CD4-positive, alpha-beta memory T cell (primary cell): ENCODE data around the gene CAPN15. TPM values are rescaled to one million over a fixed set of nuclear protein-coding genes. Genes with fewer than 3 reads are reported as not detected.

Experiments
- CTCF ChIA-PET: fragments of 350-600 bp; sonication (Branson Sonifier 250); formaldehyde crosslinking; loops from one replicate; lab custom pipeline; 2021; ENCODE audit warnings: inconsistent platforms; ENCODE audit not compliant: partially characterized antibody; lab: Charles Lee
- POLR2A ChIA-PET: fragments of 350-600 bp; sonication (Branson Sonifier 250); formaldehyde crosslinking; loops from one replicate; lab custom pipeline; 2021; ENCODE audit not compliant: partially characterized antibody; lab: Charles Lee
- DNase-seq, 5 donors: peaks; one replicate each; pipeline versions ENCODE4 v3.0.0 to v3.0.0-alpha.2; 2020 to 2022; ENCODE audit warnings: mixed read lengths in 1 of 5
- H3K27ac ChIP-seq: one replicate; pipeline ENCODE4 v1.7.0; 2013; ENCODE audit warnings: low read depth, low read length
- H3K27me3 ChIP-seq: 2 replicates; pipeline ENCODE4 v1.7.0; 2013; ENCODE audit warnings: mild to moderate bottlenecking, low read length, moderate library complexity; ENCODE audit not compliant: insufficient read depth
- H3K36me3 ChIP-seq: 2 replicates; pipeline ENCODE4 v1.7.0; 2013; ENCODE audit warnings: mild to moderate bottlenecking, low read length, moderate library complexity; ENCODE audit not compliant: insufficient read depth
- H3K4me1 ChIP-seq: 2 replicates; pipeline ENCODE4 v1.7.0; 2013; ENCODE audit warnings: mild to moderate bottlenecking, low read length, moderate library complexity; ENCODE audit not compliant: insufficient read depth
- H3K4me3 ChIP-seq, 2 donors: one replicate each; pipeline ENCODE4 v1.7.0; 2013; ENCODE audit warnings: low read length in 2 of 2, mild to moderate bottlenecking in 1 of 2
- H3K9me3 ChIP-seq, 2 donors: one replicate each; pipeline ENCODE4 v1.7.0; 2013; ENCODE audit warnings: low read length in 2 of 2, control low read depth in 1 of 2; ENCODE audit not compliant: control insufficient read depth in 1 of 2
- H3K27ac Mint-ChIP-seq, 7 donors: one replicate each; pipeline ENCODE4 v1.8.0; 2020 to 2021; ENCODE audit warnings: mixed read lengths in 7 of 7, mild to moderate bottlenecking in 6 of 7, inconsistent platforms in 3 of 7, moderate library complexity in 3 of 7
- H3K27me3 Mint-ChIP-seq, 2 donors: one replicate each; pipeline ENCODE4 v1.8.0; 2020 to 2021; ENCODE audit warnings: mixed read lengths in 2 of 2
- H3K36me3 Mint-ChIP-seq, 2 donors: one replicate each; pipeline ENCODE4 v1.8.0; 2020 to 2021; ENCODE audit warnings: mixed read lengths in 2 of 2, inconsistent platforms in 1 of 2, mild to moderate bottlenecking in 1 of 2
- H3K4me1 Mint-ChIP-seq, 4 donors: one replicate each; pipeline ENCODE4 v1.8.0; 2020 to 2021; ENCODE audit warnings: mixed read lengths in 4 of 4, mild to moderate bottlenecking in 1 of 4
- H3K4me3 Mint-ChIP-seq, 8 donors: one replicate each; pipeline ENCODE4 v1.8.0; 2020 to 2021; ENCODE audit warnings: mixed read lengths in 8 of 8, mild to moderate bottlenecking in 7 of 8, moderate library complexity in 6 of 8, inconsistent platforms in 3 of 8
- H3K9me3 Mint-ChIP-seq, 8 donors: one replicate each; pipeline ENCODE4 v1.8.0; 2020 to 2021; ENCODE audit warnings: mixed read lengths in 8 of 8, mild to moderate bottlenecking in 5 of 8, inconsistent platforms in 3 of 8, moderate library complexity in 1 of 8
- intact Hi-C: fragments of 100-400 bp; cut with micrococcal nuclease; formaldehyde crosslinking; loops from one replicate; pipeline ENCODE4 v1.15.1; 2023
- polyA plus RNA-seq, 2 donors: library from polyadenylated mRNA; unstranded; fragments of 300-500 nt; fragmentation: Illumina TruSeq; gene quantifications; one replicate each; pipeline ENCODE4 v1.2.3, GENCODE V29; 2021
- total RNA-seq, 2 experiments: library from RNA; stranded (reverse); gene quantifications; one replicate each; pipeline ENCODE4 v1.2.3, GENCODE V29; 2021

CAPN15 gene
- total and polyA plus RNA-seq, 4 experiments from 2014 or later, result 5.3 to 77.4 (median 44.0) TPM

DNA sequence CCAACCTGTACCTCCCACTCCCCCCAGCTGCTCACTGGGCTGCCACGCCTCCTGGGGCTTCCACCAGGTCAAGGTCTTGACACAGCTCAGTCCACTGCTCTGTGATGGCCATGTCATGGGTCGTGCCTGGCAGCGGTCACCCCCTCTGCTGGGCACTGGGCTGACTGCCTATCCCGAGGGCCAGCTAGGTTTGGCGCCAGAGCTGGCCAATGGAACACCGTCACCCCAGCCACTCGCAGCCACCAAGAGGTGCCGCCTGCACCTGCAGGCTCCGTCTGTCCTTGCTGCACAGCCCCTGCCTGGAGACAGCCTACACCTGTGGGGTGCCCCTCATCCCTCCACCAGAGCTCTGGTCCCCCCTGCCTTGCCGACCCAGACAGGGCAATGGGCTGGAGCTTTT, 57.8 kb downstream of the CAPN15 start:
- no peak for DNase-seq
- CTCF ChIA-PET, result no interaction called here
- peaks cover 12% of the 10 kb centered on the region for H3K4me1 ChIP-seq
- Mint-ChIP-seq H3K4me1 (peaks cover 2 to 25% (median 10%) of the 10 kb centered on the region in 4 donors), H3K27ac (peak overlapping the region in 1 of 7 donors; percentile 70), H3K9me3 (peaks cover 0 to 2% (median 0%) of the 10 kb centered on the region in 8 donors), H3K4me3 (no peak overlapping the region), H3K27me3 (no peaks in the 10 kb centered on the region), H3K36me3 (peaks cover 0 to 7% of the 10 kb centered on the region in 2 donors)
- H3K4me3 ChIP-seq, result no peak overlapping the region
- POLR2A ChIA-PET, result interaction anchor here (0.6 to 1.7 kb wide), 2 partner anchors 51 to 139 kb away, joined by 3 to 7 read pairs; partner anchors contain the start of gene METTL26
- no peaks in the 10 kb centered on the region for H3K9me3 ChIP-seq
- no peaks in the 10 kb centered on the region for H3K36me3 ChIP-seq
- intact Hi-C loops, result loop anchor here (10.0 kb wide), 1 partner anchor 211 kb away; the partner anchor contains the start of gene MRPL28
- H3K27ac ChIP-seq, result no peak overlapping the region
- no peaks in the 10 kb centered on the region for H3K27me3 ChIP-seq

DNA sequence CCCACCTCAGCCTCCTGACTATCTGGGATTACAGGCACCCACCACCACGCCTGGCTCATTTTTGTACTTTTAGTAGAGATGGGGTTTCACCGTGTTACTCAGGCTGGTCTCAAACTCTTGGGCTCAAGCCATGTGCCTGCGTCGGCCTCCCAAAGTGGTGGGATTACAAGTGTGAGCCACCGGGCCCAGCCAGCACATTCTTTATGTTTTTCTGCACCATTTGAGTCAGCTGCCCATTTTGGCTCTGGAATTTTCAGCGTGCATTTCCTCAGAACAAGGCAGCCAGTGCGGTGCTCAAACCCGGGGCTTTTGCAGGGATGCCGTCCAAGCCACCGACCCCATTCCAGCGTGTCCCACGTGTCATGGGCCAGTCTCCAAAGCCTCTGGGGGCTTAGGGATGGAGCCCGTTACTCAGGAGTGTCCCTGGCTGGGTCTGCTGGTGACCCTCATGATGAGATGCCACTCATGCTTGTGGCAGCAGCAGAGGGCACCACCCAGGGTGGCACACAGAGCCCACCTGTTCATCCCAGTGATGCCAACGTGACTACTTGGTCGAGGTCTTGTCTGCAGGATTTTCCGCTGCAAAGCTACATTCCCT, 58.6 kb downstream of the CAPN15 start:
- peak overlapping the region in 3 of 7 donors; percentile 57 to 70 (median 67) for H3K27ac Mint-ChIP-seq
- H3K4me3 ChIP-seq, result no peak overlapping the region
- no peaks in the 10 kb centered on the region for H3K36me3 ChIP-seq
- no peak for DNase-seq
- H3K27me3 ChIP-seq, result no peaks in the 10 kb centered on the region
- no peaks in the 10 kb centered on the region for H3K9me3 ChIP-seq
- H3K27me3 Mint-ChIP-seq, result no peaks in the 10 kb centered on the region
- ChIA-PET POLR2A (interaction anchor here (0.6 to 1.2 kb wide), 3 partner anchors 9 to 138 kb away, joined by 3 read pairs; no protein-coding TSS in a partner anchor), CTCF (no interaction called here)
- no peak overlapping the region for H3K27ac ChIP-seq
- H3K4me3 Mint-ChIP-seq, result no peak overlapping the region
- intact Hi-C loops, result loop anchor here (10.0 kb wide), 1 partner anchor 211 kb away; the partner anchor contains the start of gene MRPL28
- H3K9me3 Mint-ChIP-seq, result peaks cover 0 to 2% (median 0%) of the 10 kb centered on the region in 8 donors
- H3K4me1 Mint-ChIP-seq, result peaks cover 9 to 33% (median 17%) of the 10 kb centered on the region in 4 donors
- H3K36me3 Mint-ChIP-seq, result peaks cover 0 to 10% of the 10 kb centered on the region in 2 donors
- peaks cover 20% of the 10 kb centered on the region for H3K4me1 ChIP-seq

DNA sequence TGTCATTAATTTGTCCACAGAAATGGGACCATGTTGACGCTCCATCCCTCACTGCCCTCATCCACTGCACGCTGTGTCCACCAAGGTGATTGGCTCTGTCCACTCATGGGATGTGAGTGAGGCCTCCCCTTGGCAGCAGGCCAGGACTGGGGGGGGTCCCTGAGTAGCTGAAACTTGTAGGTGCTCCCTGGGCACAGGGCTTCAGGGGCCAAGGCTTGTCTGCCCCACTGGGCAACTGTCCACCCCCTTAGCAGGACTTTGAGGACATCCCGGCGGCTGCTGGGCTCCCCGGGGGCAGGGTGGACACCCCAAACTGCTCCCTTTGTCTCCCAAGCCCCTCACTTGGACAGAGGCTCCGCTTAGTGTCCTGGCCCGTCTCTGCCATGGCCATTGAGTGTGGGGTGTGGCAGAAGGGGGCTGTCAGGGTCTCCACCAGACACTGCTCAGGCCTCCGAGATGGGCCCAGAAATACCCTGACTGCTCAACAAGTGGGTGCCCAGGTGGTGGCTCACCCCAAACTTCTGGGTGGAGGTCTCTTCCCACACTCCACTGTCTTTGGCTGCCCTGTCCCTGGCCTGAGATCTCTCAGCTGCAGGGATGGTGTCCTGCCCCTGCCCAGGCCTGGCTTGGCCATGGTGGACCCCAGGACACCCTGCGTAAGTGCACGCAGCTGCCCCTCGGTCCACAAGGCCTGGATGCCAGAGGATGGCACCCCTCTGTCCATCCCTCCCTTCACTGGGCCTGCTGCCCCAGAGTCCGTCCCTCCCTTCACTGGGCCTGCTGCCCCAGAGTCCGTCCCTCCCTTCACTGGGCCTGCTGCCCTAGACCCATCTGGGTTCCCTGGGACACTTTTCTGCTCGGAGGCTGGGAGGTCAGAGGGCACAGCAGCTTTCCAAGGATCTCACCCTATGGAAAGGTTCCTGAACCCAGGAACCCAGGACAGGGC, 59.4 kb downstream of the CAPN15 start:
- H3K4me1 Mint-ChIP-seq, result peaks cover 10 to 35% (median 21%) of the 10 kb centered on the region in 4 donors
- ChIA-PET CTCF (no interaction called here), POLR2A (interaction anchor here (1.1 to 2.7 kb wide), 5 partner anchors 10 to 50 kb away, joined by 3 to 18 read pairs (median 6); partner anchors contain the start of genes NHLRC4 and PIGQ)
- H3K27me3 Mint-ChIP-seq, result no peaks in the 10 kb centered on the region
- intact Hi-C loops, result loop anchor here (10.0 kb wide), 1 partner anchor 212 kb away; the partner anchor contains the start of gene MRPL28
- H3K27ac Mint-ChIP-seq, result peak overlapping the region in 6 of 7 donors; percentile 65 to 98 (median 76)
- H3K4me1 ChIP-seq, result peaks cover 25% of the 10 kb centered on the region
- peaks cover 0 to 10% of the 10 kb centered on the region in 2 donors for H3K36me3 Mint-ChIP-seq
- H3K4me3 ChIP-seq, result no peak overlapping the region
- peak overlapping the region in 7 of 8 donors; percentile 52 to 97 (median 69) for H3K4me3 Mint-ChIP-seq
- H3K9me3 ChIP-seq, result no peaks in the 10 kb centered on the region
- no peaks in the 10 kb centered on the region for H3K27me3 ChIP-seq
- peaks cover 0 to 2% (median 0%) of the 10 kb centered on the region in 8 donors for H3K9me3 Mint-ChIP-seq
- DNase-seq, result peak in 1 of 5 donors; percentile 37
- no peaks in the 10 kb centered on the region for H3K36me3 ChIP-seq
- H3K27ac ChIP-seq, result no peak overlapping the region

DNA sequence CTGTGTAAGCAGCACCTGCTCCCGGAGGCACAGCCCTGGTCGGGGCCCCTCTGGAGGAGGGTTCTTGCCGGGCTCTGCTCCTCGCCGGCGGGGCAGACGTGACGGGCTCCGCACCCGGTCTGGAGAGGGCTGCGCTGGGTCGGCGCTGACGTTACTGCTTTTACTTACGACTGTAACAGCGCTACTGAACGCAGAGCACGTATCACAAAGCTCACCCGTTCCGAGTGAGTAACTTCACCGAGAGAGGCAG, 61.1 kb downstream of the CAPN15 start:
- H3K9me3 ChIP-seq, result no peaks in the 10 kb centered on the region
- ChIA-PET POLR2A (interaction anchor here (1.0 to 2.7 kb wide), 8 partner anchors 9 to 61 kb away, joined by 3 to 18 read pairs (median 6); partner anchors contain the start of genes CAPN15, METTL26, NHLRC4 and PIGQ), CTCF (no interaction called here)
- H3K27ac ChIP-seq, result peak overlapping the region; percentile 85
- peaks cover 27% of the 10 kb centered on the region for H3K4me1 ChIP-seq
- Mint-ChIP-seq H3K36me3 (peaks cover 0 to 12% of the 10 kb centered on the region in 2 donors), H3K27me3 (no peaks in the 10 kb centered on the region), H3K4me1 (peaks cover 12 to 44% (median 30%) of the 10 kb centered on the region in 4 donors), H3K4me3 (peak overlapping the region; percentile 93 to 99 (median 97)), H3K9me3 (peaks cover 0 to 2% (median 0%) of the 10 kb centered on the region in 8 donors), H3K27ac (peak overlapping the region; percentile 91 to 99 (median 99))
- peak in 4 of 5 donors; percentile 71 to 86 (median 76) for DNase-seq
- intact Hi-C loops, result loop anchor here (2.0 to 10.0 kb wide), 3 partner anchors 90 to 382 kb away; partner anchors contain the start of genes LMF1 and MRPL28
- no peaks in the 10 kb centered on the region for H3K27me3 ChIP-seq
- peak overlapping the region; percentile 69 to 89 for H3K4me3 ChIP-seq
- H3K36me3 ChIP-seq, result no peaks in the 10 kb centered on the region

DNA sequence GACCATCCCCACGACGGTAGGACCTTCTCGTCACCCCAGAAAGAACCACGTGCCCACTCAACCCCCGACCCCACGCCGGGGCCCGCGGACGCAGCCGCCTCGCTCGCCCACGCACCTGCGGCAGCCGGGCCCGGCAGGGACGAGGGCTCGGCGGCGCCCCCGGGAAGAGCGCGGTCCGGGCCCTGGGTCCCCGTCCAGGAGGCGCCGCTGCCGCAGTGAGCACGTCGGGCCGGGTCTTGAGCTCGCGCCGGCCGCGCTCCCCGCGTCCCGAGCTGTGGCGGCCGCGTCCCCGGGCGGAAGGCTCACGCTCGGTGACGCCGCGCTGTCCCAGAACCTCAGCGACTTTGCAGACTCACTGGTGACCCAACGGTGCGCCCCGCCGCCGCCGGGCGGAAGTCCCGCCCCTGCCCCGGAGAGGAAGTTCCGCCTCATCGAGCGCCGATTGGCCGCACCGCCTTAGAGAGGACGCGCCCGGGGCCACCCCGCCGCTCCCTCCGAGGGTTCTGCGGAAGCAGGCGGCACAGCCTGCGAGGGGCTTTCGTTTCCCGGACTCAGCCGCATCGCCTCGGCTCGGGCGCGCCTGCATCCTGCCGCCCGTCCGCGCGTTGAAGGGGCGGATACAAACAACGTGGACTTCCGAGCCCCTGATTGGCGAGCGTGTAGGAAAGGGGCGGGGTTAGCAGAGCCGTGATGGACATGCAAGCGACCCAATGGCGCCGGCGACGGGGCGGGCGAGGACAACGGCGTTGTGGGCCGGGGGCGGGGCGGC, 61.6 kb downstream of the CAPN15 start:
- peak overlapping the region; percentile 91 to 100 (median 99) for H3K27ac Mint-ChIP-seq
- H3K4me1 Mint-ChIP-seq, result peaks cover 14 to 48% (median 33%) of the 10 kb centered on the region in 4 donors
- POLR2A ChIA-PET, result interaction anchor here (0.7 to 2.7 kb wide), 8 partner anchors 9 to 1566 kb away, joined by 3 to 18 read pairs (median 5); partner anchors contain the start of genes CAPN15, METTL26, PIGQ and TRAF7
- Histone ChIP-seq H3K9me3 (no peaks in the 10 kb centered on the region), H3K4me1 (peaks cover 27% of the 10 kb centered on the region), H3K36me3 (no peaks in the 10 kb centered on the region), H3K27me3 (no peaks in the 10 kb centered on the region), H3K27ac (peak overlapping the region; percentile 85), H3K4me3 (peak overlapping the region; percentile 69 to 89)
- peak; percentile 99 to 100 (median 99) for DNase-seq
- H3K4me3 Mint-ChIP-seq, result peak overlapping the region; percentile 93 to 100 (median 99)
- CTCF ChIA-PET, result no interaction called here
- H3K27me3 Mint-ChIP-seq, result no peaks in the 10 kb centered on the region
- peaks cover 0 to 2% (median 0%) of the 10 kb centered on the region in 8 donors for H3K9me3 Mint-ChIP-seq
- intact Hi-C loops, result loop anchor here (1.0 to 10.0 kb wide), 6 partner anchors 19 to 382 kb away; partner anchors contain the start of genes CAPN15, LMF1, METTL26 and MRPL28
- peaks cover 0 to 12% of the 10 kb centered on the region in 2 donors for H3K36me3 Mint-ChIP-seq

DNA sequence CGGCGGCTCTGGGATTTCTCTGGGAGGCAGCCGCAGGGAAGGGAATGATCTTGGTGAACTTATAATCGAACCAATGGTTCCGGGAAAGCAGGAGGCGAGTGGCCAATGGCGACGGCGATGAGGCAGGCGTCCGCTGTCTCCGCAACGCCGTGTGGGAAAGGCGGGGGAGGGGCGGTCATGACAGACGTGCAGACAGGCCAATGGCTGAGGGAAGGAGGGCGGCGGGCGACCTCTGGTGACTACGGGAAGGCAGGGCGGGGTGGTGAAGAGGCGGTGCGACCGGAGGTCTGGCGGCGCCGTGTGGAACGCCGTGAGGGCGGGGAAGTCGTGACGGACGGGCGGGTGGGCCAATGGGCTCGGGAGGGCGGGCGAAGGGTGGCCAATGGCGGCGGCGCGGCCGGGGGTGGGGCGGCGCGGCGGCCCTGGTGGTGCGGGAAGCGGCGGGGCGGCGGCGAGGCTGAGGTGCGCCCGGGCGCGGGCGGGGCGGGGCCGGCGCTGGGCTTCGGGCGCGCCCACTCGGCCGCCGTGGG, 62.2 kb downstream of the CAPN15 start, which contains the start of gene RAB40C:
Gene RAB40C (plus strand): TSS at position 409 of the 530 bp plus-strand sequence. CDS start 226 bp downstream, outside the sequence.
- intact Hi-C loops, result loop anchor here (1.0 to 10.0 kb wide), 6 partner anchors 19 to 381 kb away; partner anchors contain the start of genes CAPN15, LMF1, METTL26 and MRPL28
- Histone ChIP-seq H3K27ac (peak within 1 kb of the TSS; percentile 85), H3K4me3 (peak within 1 kb of the TSS; percentile 52 to 89), H3K9me3 (no peaks in the 10 kb centered on the region), H3K4me1 (peaks cover 27% of the 10 kb centered on the region), H3K36me3 (no peaks in the 10 kb centered on the region), H3K27me3 (no peaks in the 10 kb centered on the region)
- POLR2A ChIA-PET, result interaction anchor here (0.8 to 2.2 kb wide), 6 partner anchors 10 to 188 kb away, joined by 3 to 18 read pairs (median 8); partner anchors contain the start of genes DECR2, METTL26, NHLRC4 and PIGQ
- DNase-seq, result peak; percentile 99
- Mint-ChIP-seq H3K27me3 (no peaks in the 10 kb centered on the region), H3K9me3 (peaks cover 0 to 2% (median 0%) of the 10 kb centered on the region in 8 donors), H3K27ac (peak within 1 kb of the TSS; percentile 91 to 100 (median 99)), H3K36me3 (peaks cover 0 to 13% of the 10 kb centered on the region in 2 donors), H3K4me3 (peak within 1 kb of the TSS; percentile 93 to 100 (median 99)), H3K4me1 (peaks cover 16 to 54% (median 33%) of the 10 kb centered on the region in 4 donors)
- CTCF ChIA-PET, result no interaction called here
